Upper lobe of right lung (tissue), 1 donor: ENCODE measurements around the gene MAGED2. TPM values are rescaled to one million over a fixed set of nuclear protein-coding genes. Genes with fewer than 3 reads are reported as not detected.
"Not testable (repeated sequence)": the region's sequence is repeated elsewhere in the genome, so short reads cannot be mapped to it uniquely, and the experiment has no call there.

ENCODE experiments used
- ATAC-seq: fragments of 200-7000 bp; cut with Tn5 transposase; one replicate; pipeline ENCODE4 v1.9.1; 2020; ENCODE audit warnings: mild to moderate bottlenecking, moderate library complexity
- DNase-seq: peaks from one replicate; pipeline ENCODE4 v3.0.0-alpha.2; 2020
- H3K27ac ChIP-seq: fragments of 200-600 bp; one replicate; pipeline ENCODE4 v1.8.0; 2022
- H3K27me3 ChIP-seq: fragments of 200-600 bp; one replicate; pipeline ENCODE4 v1.8.0; 2022; ENCODE audit warnings: mild to moderate bottlenecking
- H3K36me3 ChIP-seq: fragments of 200-600 bp; one replicate; pipeline ENCODE4 v1.8.0; 2022
- H3K4me1 ChIP-seq: fragments of 200-600 bp; one replicate; pipeline ENCODE4 v1.8.0; 2022
- H3K4me3 ChIP-seq: fragments of 200-600 bp; one replicate; pipeline ENCODE4 v1.8.0; 2022; ENCODE audit warnings: mild to moderate bottlenecking
- H3K9me3 ChIP-seq: fragments of 200-600 bp; one replicate; pipeline ENCODE4 v1.8.0; 2022
- intact Hi-C: fragments of 100-400 bp; cut with DNase I; formaldehyde crosslinking; loops from one replicate; pipeline ENCODE4 v1.11.0; 2022
- total RNA-seq: library from RNA; stranded (reverse); fragmentation: NEBNext Ultra II Directional; extraction: Animal tissue kit (Norgen Biotek cat#: 25700); gene quantifications from one replicate; pipeline ENCODE4 v1.2.1, GENCODE V29; 2021
- TF ChIP-seq, protein P1 (sequence below): fragments of 200-600 bp; IDR thresholded peaks from one replicate; pipeline ENCODE4 v1.8.0; 2022; ENCODE audit warnings: antibody characterized with exemption
- donor health status: DM: no; HTN: yes; CAD: no; lungs with severe emphysema.

MAGED2 gene
- total RNA-seq, 1 donor from 2014 or later, result 98.4 TPM

DNA sequence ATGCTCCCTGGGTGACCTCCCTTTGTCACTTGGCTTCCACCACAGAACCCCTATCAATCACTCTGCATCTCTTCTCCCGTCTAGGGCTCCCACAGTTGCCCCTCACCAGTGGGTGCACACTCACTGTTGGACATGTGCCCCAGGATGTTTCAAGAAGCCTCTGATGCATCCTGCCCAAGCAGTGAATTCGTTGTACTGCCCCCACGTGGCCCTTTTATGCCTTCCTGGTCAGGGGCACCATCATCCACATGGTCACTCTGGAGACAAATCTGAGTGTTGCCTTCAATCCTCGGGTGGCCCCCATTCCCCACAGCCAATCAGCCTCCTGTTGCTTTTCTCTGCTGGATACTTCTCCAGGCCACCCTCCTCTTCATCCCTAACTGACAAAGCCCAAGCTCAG, 21.6 kb upstream of the MAGED2 start:
- no peaks in the 10 kb centered on the region for H3K36me3 ChIP-seq
- H3K27me3 ChIP-seq, result no peaks in the 10 kb centered on the region
- H3K4me1 ChIP-seq, result no peaks in the 10 kb centered on the region
- no peak for DNase-seq
- H3K4me3 ChIP-seq, result no peak overlapping the region
- intact Hi-C loops, result no loop called here
- no peak for ATAC-seq
- H3K27ac ChIP-seq, result no peak overlapping the region
- TF ChIP-seq, protein P1, sequence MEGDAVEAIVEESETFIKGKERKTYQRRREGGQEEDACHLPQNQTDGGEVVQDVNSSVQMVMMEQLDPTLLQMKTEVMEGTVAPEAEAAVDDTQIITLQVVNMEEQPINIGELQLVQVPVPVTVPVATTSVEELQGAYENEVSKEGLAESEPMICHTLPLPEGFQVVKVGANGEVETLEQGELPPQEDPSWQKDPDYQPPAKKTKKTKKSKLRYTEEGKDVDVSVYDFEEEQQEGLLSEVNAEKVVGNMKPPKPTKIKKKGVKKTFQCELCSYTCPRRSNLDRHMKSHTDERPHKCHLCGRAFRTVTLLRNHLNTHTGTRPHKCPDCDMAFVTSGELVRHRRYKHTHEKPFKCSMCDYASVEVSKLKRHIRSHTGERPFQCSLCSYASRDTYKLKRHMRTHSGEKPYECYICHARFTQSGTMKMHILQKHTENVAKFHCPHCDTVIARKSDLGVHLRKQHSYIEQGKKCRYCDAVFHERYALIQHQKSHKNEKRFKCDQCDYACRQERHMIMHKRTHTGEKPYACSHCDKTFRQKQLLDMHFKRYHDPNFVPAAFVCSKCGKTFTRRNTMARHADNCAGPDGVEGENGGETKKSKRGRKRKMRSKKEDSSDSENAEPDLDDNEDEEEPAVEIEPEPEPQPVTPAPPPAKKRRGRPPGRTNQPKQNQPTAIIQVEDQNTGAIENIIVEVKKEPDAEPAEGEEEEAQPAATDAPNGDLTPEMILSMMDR, result no peak
- no peaks in the 10 kb centered on the region for H3K9me3 ChIP-seq

DNA sequence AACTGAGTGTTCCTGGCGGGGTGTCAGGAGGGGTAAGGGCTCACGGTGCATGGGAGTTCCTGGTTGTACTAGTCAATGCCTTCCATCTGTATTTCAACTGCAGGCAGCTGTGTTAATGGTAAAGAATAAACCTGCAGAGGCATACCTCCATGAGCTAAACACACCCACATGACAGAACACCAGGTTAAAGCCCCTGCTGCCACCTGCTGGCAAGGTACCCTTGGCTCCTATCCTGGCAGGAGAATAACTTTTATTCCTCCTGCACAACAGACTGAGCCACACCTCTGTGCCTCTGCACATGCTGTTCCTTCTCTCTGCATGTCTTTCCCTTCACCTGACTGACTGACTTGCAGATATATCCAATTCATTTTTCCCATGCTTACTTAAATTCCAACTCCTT, 20.6 kb upstream of the MAGED2 start:
- ATAC-seq, result peak; percentile 43
- Histone ChIP-seq H3K9me3 (no peaks in the 10 kb centered on the region), H3K27ac (no peak overlapping the region), H3K36me3 (no peaks in the 10 kb centered on the region), H3K27me3 (no peaks in the 10 kb centered on the region), H3K4me1 (no peaks in the 10 kb centered on the region), H3K4me3 (no peak overlapping the region)
- TF ChIP-seq, protein P1, result peak; percentile 14
- intact Hi-C loops, result no loop called here
- DNase-seq, result no peak

DNA sequence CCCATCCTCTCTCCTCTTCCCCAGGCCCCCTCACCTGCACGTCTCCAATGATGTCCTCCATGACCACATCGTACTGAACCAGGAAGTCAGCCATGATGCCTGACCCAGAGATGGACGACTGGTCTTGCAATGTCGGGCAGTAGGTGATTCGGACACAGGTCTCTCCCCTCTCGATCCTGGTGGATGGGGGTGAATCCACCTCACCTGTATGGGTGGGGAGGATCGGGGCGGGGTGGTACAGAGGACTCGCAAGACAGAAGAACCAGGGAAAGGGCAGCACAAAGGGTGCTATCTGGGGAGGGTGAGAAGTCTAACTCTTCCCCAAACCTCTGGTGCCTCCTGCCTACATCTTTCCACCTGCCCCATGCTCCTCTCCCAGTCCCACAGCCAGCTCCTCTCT, 19.1 kb upstream of the MAGED2 start:
- ATAC-seq (no peak), DNase-seq (no peak)
- no peaks in the 10 kb centered on the region for H3K27me3 ChIP-seq
- TF ChIP-seq, protein P1, result no peak
- no peaks in the 10 kb centered on the region for H3K4me1 ChIP-seq
- H3K4me3 ChIP-seq, result no peak overlapping the region
- intact Hi-C loops, result no loop called here
- H3K27ac ChIP-seq, result no peak overlapping the region
- no peaks in the 10 kb centered on the region for H3K36me3 ChIP-seq
- H3K9me3 ChIP-seq, result no peaks in the 10 kb centered on the region

DNA sequence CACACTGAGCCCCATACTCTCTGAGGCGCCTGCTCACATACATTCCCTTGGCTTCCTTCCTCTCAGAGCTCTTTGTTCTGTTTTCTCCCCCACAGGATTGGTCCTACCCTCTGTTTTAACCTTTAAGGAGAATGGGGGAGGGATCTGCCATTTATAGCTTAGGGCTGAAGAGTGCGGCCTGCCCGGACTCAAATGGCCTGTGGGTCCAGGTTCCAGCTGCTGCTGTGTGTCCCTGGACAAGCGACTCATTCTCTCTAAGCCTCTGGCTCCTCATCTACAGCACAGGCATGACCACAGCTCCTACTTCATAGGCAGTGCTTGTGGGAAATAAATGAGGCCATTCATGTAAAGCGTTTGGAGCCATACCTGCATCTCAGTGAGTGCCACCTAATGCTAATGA, 18.1 kb upstream of the MAGED2 start:
- H3K4me3 ChIP-seq, H3K27me3 ChIP-seq, H3K4me1 ChIP-seq, H3K9me3 ChIP-seq, H3K27ac ChIP-seq, intact Hi-C loops, H3K36me3 ChIP-seq, DNase-seq, ATAC-seq: not testable (repeated sequence)

DNA sequence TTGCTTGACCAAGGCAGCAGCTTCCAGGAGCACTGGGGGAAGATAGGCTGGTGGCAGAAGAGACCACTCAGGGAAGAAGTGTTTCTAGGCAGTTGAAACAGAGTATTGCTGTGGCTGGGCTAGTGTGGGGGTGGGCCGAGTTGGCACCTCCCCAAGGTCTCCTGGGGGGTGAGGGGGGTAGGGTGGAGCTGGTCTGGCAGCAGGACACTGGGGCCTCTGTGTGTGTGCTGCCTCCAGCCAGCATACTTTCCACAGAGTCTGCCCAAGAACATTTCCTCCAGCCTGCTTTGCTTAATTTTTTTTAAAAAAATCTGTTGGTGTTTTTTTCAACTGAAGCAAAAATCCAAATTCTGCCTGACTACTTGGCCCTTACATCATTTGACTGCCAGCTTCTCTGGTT, 13.5 kb upstream of the MAGED2 start:
- ATAC-seq (no peak), DNase-seq (no peak)
- Histone ChIP-seq H3K4me3 (no peak overlapping the region), H3K4me1 (no peaks in the 10 kb centered on the region), H3K27me3 (no peaks in the 10 kb centered on the region), H3K27ac (no peak overlapping the region), H3K36me3 (no peaks in the 10 kb centered on the region), H3K9me3 (no peaks in the 10 kb centered on the region)
- intact Hi-C loops, result no loop called here
- TF ChIP-seq, protein P1, result no peak

DNA sequence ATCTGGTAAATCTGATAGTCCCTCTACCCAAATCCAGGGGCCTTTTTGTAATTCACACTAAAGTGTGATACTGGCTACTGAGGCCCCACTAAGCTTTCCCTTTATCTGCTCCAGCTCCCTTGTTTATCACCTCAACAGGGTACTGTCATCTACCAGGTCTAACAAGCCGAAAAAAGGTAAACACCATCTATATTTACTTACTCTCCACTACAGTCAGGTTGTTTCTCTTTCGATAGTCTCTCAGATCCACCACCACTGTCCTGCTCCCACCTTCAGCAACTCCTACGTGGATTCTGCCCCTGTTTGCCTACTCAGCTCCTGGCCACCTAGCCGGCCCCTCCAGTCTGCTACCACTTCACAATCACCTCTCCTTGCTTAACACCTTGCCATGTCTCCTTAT, 12.8 kb upstream of the MAGED2 start:
- ATAC-seq (no peak), DNase-seq (no peak)
- H3K27ac ChIP-seq, result no peak overlapping the region
- intact Hi-C loops, result no loop called here
- TF ChIP-seq, protein P1, result no peak
- no peaks in the 10 kb centered on the region for H3K27me3 ChIP-seq
- H3K36me3 ChIP-seq, result no peaks in the 10 kb centered on the region
- no peaks in the 10 kb centered on the region for H3K9me3 ChIP-seq
- no peak overlapping the region for H3K4me3 ChIP-seq
- no peaks in the 10 kb centered on the region for H3K4me1 ChIP-seq
